Activated CD4-positive, CD25-positive, alpha-beta regulatory T cell treated with anti-CD3 and anti-CD28 coated beads, Interleukin-2, amount 50 U/mL, for 24 hours (primary cell): Measurements from ENCODE around the gene IGSF8.

Experiments used
- ATAC-seq, 2 donors: fragments of 150-1000 bp; cut with Tn5 transposase; one replicate each; pipeline ENCODE4 v1.10.0; 2021; ENCODE audit warnings: mild to moderate bottlenecking in 1 of 2, moderate library complexity in 1 of 2

Gene IGSF8, protein sequence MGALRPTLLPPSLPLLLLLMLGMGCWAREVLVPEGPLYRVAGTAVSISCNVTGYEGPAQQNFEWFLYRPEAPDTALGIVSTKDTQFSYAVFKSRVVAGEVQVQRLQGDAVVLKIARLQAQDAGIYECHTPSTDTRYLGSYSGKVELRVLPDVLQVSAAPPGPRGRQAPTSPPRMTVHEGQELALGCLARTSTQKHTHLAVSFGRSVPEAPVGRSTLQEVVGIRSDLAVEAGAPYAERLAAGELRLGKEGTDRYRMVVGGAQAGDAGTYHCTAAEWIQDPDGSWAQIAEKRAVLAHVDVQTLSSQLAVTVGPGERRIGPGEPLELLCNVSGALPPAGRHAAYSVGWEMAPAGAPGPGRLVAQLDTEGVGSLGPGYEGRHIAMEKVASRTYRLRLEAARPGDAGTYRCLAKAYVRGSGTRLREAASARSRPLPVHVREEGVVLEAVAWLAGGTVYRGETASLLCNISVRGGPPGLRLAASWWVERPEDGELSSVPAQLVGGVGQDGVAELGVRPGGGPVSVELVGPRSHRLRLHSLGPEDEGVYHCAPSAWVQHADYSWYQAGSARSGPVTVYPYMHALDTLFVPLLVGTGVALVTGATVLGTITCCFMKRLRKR

DNA sequence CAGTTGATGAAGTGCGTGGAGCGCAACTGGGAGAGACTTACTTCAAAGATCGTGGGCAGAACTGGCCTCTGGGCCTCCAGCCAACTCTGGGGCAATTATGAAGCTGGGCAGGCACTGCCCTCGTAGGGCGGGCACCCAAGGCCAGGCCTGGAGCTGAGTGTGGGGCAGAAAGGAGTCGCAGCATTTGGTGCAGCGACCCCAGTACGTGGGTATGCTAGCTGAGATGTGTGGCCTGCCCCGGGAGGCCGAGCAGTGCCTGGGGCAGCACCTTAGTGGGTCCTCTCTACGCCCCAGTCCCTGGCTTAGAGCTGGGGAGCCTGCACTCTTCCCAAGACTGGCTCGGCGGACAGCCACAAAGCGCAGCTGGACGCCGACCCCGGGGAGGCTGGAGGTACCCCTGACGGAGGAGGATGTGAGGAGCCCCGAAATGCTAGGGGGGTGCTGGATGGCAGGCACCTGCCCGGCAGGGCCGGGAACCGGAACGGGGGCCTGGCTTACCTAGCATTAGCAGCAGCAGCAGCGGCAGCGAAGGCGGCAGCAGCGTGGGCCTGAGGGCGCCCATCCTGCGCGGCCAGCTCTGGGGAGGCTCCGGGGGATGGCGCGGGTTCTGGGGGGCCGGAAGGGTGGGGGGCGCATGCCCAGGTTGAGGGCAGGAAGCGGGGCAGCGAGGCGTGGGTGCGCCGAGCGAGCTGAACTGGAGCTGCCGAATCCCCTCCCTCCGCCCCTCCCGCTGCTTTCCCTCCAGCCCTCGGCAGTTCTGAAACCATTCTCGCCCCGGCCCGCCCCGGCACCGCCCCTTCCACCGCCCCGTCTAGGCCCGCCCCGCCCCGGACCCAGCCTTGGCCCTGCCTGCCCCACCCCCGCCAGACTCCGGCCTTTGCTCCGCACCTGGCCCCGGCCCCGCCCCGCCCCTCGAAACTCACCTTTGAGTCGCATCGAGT lies at the start of gene IGSF8:
Gene IGSF8, minus strand, starts transcription at position 709 of the 941 bp plus-strand sequence. Its CDS starts 147 bp downstream, at position 562.
- ATAC-seq: peak; percentile 62 to 64

DNA sequence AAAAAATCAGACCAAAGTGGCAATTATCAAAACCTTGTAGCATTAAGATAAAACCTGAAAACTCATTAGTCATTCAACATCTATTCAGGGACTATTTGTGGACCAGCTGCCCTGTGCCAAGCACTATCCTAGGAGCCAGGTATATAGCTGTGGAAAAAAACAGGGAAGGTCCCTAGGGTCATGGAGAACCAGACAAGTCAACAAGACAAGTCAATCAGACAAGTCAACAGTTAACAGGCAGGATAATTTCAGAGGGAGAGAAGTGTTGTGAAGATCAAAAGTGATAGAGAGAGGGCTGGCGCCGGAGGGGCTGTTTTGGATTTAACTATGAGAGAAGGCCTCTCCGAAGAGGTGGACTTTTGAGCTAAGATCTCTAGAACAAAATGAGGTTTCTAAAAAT lies 49.7 kb upstream of the IGSF8 start:
- no peak for ATAC-seq

DNA sequence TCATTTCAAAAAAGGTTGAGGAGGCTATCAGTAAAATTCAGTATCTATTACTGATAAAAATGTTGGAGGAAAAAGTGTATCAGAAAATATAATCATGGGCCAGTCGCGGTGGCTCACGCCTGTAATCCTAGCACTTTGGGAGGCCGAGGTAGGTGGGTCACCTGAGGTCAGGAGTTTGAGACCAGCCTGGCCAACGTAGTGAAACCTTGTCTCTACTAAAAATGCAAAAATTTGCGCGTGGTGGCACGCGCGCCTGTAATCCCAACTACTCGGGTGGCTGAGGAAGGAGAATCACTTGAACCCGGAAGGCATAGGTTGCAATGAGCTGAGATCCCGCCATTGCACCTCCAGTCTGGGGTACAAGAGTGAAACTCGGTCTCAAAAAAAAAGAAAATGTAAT lies 47.7 kb upstream of the IGSF8 start:
- no peak for ATAC-seq

DNA sequence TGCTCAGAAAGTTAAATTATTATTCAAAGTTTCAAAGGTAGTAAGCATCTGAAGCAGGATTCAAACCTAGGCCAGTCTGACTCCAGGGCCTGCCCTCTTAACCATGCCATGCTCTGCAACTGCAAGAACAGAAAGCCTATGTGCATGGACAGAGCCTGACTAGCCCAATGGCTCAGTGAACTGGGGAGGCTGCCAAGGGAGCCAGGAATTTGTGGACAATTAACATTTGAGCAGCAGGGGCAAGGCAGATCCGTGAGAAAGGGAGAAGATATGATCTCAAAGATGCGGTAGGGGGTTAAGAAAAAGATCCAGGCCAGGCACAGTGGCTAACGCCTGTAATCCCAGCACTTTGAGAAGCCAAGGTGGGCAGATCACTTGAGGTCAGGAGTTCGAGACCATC lies 46.5 kb upstream of the IGSF8 start:
- no peak for ATAC-seq

DNA sequence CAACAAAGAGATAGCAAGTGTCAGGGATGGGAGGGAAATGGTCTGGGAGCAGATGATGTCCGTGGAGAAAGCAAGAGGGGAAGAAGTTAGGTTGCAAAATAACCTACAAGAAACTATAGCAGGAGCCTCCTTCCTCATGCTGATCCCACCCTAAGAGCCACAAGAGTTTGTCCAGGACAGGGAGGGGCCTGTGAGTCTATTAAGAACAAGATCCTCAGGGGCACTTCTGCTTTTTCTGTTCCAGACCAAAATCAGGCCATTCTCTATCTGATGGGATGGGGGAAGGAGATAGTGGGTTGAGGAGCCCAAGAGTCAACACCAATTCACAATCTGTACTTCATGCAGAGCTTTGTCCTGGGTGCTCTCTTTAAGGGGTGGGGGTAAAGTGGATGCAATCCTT lies 45.3 kb upstream of the IGSF8 start:
- ATAC-seq: no peak

DNA sequence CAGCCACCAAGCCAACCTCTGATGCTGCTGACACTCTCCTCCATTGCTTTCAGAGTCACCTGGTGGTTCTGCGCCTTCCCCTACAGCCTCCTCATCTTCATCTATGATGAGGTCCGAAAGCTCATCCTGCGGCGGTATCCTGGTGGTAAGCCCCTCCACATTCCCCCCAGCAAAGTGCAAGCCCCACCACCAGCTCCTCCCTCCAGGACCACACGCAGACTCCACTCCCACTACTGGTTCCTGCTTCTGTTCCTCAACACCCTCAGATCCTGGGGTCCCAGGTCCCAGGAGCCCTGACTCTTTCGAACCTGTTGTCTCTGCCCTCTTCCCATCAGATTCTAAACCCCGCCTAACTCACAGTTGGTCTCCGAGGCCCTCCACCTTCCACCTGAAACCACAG lies 41.4 kb upstream of the IGSF8 start:
- no peak for ATAC-seq

DNA sequence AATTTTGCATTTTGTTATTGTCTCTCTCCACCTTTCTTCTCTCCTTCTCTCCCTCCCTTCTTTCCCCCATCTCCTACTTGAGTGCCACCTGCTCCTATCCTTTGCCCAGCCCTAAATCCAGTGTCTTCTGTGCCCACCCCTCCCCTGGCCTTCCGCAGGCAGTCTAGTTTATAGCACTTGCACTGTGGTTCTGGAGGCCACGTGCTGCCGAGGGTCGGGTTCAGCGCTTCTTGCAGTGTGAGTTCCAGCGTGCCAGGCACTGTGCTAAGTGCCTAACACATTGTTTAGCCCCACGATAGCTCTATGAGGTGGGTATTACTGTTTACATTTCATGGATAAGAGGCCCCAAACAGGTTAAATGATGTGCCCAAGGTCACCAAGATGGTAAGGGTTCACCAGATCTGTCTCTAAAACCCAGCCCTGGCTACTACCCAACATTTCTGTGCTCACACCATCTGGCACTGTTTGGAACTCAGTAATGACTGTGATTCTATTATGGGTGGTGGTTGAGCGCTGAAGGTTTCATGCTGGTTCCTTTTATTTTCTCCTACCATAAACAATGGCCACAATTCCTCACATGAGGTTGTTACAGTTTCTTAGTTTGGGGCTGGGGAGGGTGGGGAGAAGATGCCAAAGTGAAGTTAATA lies 38.9 kb upstream of the IGSF8 start:
- ATAC-seq: no peak

DNA sequence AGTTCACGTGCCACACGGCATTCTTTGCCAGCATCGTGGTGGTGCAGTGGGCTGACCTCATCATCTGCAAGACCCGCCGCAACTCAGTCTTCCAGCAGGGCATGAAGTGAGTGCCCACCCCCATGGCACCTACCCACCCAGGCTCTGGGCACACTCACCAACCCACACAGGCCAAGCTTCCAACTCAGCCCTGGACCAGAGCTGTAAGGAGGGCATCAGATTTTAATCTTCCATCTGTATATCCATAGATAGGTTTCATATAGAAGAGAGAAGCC lies 38.4 kb upstream of the IGSF8 start:
- ATAC-seq: no peak

DNA sequence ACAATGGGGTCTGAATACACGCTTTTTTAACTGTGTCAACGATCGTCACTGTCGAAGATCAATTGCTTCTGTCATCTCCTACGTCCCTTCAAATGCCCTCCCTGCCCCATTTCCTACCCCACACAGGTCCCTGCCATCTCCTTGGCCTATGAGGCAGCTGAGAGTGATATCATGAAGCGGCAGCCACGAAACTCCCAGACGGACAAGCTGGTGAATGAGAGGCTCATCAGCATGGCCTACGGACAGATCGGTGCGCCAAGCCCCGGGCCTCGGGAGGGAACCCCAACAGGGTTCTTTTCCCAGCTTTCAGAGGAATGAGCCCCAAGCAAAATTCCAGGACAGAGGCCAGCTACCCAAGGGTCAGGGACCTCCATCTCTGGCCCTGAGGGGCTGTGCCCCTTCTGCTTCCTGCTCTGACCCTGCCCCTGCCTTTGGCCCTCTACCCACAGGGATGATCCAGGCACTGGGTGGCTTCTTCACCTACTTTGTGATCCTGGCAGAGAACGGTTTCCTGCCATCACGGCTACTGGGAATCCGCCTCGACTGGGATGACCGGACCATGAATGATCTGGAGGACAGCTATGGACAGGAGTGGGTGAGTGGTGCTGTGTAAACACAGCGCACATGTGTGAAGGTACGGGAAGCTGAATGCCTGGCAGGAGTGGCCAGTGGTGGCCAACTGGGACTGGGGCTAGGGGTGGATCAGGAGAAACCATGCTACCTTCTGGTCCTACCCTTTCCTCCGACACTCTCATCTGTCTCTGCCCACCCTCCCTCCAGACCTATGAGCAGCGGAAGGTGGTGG lies 37.9 kb upstream of the IGSF8 start:
- ATAC-seq: no peak

DNA sequence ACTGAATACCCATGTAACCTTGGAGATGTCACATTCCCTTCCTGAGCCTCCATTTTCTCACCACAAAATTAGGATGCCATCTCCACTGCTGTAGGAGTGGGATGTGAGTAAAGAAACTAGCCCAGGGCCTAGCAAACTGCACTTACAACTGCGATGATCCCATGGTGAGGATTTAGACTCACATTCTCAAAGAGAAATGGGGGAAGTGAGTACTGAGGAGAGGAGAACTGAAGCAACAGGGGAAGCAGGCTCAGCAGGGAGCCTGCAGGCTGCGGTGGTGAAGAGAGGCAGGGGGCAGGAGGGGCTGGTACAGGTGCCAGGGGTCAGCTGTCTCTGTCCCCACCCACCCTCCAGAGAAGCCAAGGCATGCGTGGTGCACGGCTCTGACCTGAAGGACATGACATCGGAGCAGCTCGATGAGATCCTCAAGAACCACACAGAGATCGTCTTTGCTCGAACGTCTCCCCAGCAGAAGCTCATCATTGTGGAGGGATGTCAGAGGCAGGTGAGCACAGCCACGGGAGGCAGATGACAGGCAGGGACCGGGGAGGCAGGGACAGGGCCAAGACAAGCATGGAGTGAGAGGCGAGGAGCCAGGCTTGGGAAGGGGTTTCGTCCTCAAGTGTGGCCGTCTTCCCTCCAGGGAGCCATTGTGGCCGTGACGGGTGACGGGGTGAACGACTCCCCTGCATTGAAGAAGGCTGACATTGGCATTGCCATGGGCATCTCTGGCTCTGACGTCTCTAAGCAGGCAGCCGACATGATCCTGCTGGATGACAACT lies 36.6 kb upstream of the IGSF8 start:
- ATAC-seq: no peak

DNA sequence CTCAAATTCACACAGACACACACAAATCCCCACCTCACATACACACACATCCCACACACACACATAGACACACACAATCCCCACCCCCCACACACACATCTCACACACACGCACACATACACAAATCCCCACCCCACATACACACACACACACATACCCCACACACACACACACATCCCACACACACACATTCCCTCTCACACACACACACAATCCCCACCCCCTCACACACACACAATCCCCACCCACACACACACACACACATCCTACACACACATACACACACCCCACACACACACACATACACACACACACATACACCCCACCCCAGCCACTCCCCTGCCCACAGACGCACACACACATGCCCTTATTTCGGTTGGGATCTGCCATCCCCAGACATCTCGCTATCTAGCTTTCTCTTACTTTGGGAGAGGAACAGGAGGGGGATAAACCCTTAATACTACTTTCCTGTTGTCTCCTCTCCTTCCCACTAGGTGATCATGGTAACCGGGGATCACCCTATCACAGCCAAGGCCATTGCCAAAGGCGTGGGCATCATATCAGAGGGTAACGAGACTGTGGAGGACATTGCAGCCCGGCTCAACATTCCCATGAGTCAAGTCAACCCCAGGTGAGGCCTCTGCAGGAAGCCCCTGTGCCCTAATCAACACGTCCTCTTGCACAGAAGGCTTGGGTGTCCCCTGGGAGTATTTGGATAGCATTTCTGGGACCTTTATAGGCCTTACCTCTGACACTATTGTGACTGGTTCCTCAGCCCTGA lies 35.8 kb upstream of the IGSF8 start:
- no peak for ATAC-seq

DNA sequence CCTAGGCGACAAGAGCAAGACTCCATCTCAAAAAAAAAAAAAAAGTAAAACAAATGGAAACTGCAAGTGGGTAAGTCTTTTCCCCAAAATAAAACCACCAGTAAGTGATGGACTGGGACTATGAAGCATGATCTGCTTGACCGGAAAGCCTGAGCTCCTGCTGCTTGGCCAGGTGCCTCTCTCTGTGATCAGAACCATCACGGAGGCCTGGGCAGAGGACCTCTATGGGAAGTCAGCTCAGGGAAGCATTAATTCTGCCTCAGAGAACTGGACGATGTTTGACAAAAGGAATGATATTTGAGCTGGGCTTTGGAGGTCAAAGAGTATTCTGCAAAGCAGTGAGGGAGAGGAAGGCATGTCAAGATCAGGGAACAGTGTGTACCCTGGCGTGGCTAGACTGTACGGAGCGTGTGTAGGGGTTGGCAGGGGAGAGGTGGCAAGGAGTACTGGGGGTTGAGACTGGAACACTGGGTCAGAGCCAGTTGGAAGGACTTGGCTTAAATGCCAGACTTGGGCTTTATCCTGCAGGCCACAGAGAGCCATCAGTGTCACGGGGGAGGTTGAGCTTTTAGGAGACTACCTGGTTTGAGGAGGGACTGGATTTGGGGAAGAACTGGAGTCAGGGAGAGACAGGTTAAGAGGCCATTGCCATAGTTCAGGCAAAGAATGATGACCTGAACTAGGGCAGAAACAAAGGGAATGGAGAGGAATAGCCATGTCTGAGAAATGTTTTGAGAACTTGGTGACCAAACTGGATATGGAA lies 33.6 kb upstream of the IGSF8 start:
- ATAC-seq: no peak

DNA sequence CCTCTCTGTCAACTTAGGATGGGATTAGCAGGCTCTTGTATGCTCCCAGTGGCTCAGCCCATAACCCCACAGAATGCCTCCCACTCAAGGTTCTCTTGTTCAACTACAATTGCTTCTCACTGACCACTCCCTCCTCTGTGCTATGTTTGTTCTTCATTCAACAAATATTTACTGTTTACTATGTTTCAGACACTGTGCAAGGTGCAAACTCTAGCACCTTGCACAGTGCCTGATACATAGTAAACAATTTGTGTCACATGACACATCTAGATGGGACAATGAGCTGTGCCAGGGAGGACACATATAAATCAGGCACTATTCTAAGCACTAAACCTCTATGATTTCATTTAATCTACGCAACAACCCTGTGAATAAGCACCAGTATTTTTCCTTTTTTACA lies 32.5 kb upstream of the IGSF8 start:
- no peak for ATAC-seq

DNA sequence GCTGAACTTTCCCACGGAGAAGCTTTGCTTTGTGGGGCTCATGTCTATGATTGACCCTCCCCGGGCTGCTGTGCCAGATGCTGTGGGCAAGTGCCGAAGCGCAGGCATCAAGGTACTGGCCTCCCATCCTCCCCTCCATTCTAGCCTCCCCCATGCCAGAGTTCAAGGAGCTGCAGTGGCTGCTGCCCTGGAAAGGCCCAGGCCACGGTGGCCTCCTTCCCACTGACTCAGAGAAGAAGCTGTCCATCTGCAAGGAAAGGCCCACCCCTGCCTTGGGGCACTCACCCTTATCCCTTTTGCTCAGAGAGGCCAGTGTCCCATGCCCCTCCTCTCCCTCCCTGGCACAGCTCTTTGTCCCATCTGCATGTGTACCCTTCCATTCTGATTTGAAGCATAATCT lies 32.1 kb upstream of the IGSF8 start:
- no peak for ATAC-seq

DNA sequence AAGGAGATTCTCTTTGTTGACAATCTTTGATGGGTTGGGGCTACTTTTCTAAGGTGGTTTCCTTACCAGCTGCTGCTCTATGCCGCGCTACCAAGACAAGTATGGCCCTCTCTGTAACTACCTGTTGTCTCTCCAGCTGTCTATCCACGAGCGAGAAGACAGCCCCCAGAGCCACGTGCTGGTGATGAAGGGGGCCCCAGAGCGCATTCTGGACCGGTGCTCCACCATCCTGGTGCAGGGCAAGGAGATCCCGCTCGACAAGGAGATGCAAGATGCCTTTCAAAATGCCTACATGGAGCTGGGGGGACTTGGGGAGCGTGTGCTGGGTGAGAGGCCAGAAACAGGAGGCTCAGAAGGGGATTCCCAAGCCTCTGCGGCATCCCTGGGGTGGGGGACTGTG lies 31.5 kb upstream of the IGSF8 start:
- ATAC-seq: no peak

DNA sequence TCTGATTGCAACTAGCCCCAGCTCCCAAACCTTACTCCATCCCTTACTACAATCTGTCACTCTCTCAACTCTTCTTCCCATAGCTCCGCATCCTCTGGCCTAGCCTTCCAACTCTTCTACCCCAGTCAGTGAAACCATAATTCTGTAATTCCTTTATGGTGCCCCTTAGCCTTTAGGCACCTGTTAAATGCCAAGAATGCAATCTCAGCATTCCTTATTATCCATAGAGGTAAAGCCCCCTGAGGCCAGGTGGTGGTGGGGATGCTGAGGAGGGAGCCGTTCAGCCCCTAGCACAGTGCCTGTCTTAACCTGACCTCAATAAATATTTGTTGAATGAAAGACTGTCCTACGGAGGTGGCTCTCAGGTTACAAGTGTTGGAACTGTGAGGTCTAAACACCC lies 31.1 kb upstream of the IGSF8 start:
- no peak for ATAC-seq

DNA sequence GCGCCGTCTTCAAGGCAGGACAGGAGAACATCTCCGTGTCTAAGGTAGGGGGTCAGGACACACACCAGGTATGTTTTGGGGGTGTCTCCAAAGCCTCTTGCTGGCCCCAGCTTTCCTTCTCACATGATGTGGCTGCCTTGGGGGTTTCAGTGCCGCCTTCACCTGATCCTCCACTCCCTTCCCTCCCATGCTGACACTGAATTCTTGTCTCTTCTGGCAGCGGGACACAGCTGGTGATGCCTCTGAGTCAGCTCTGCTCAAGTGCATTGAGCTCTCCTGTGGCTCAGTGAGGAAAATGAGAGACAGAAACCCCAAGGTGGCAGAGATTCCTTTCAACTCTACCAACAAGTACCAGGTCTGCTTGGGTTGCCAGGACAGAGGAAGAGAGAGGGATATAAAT lies 30.6 kb upstream of the IGSF8 start:
- no peak for ATAC-seq

DNA sequence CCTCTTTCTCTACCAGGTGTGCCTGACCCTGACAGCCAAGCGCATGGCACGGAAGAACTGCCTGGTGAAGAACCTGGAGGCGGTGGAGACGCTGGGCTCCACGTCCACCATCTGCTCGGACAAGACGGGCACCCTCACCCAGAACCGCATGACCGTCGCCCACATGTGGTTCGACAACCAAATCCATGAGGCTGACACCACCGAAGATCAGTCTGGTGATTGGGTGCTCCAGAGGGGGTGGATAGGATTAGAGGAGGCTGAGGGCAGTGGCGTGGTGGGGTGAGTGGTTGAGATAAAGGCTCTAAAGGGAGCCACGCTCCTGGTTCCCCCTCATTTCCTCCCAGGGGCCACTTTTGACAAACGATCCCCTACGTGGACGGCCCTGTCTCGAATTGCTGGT lies 30.2 kb upstream of the IGSF8 start:
- ATAC-seq: no peak

DNA sequence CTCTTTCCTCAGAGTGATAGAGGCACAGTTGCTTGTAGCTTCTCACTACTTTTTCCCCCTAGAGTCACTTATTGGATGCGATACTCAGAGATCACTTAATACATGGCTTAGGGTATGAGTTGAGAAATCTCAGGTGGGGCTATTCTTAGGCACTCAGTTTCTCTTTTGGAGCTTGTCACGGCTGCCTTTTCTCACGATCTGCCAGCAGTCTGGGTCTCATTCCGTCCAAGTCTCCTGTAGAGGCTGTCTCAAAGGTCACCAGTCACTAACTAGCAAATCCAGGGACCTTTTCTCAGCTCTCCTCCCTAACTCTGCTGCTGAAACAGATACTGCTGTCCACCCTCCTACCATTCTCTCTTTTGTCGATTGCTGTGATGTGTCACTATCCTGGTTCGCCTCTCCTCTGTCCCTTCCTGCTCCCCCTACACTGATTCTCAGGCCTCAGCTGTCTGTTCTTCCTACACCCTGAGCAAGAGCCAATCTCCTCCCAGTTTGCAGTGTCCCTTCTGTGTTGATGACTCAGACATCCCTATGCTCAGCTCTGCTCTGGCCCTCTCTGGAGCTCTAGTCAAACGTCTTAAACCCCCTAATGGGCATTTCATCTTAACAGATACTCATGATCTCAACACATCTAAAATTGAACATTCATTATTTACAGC lies 29.6 kb upstream of the IGSF8 start:
- ATAC-seq: no peak
